GM18861 (cell line): Measurements from ENCODE around the gene ADORA2A.

Experiments
- ATAC-seq: cut with Tn5 transposase; IDR thresholded peaks from one replicate; pipeline ENCODE4 v1.9.1; 2021; ENCODE audit not compliant: unreplicated experiment

The ADORA2A gene

GRCh38 chr22:24431309-24432034 is 4.1 kb downstream of the ADORA2A start:
- ATAC-seq = no peak

GRCh38 chr22:24432059-24432853 is 4.9 kb downstream of the ADORA2A start:
- ATAC-seq = no peak

- ATAC-seq = no peak
Measured at GRCh38 chr22:24433001-24433827, 5.8 kb downstream of the ADORA2A start.

GRCh38 chr22:24433828-24434470 is 6.5 kb downstream of the ADORA2A start:
- peak; percentile 48 for ATAC-seq

GRCh38 chr22:24434471-24435322 is 7.3 kb downstream of the ADORA2A start:
- peak; percentile 42 for ATAC-seq

- no peak for ATAC-seq
Measured at GRCh38 chr22:24435323-24435645, 7.9 kb downstream of the ADORA2A start.

GRCh38 chr22:24435861-24436371 is 8.5 kb downstream of the ADORA2A start:
- ATAC-seq = no peak

GRCh38 chr22:24436553-24436952 is 9.2 kb downstream of the ADORA2A start:
- no peak for ATAC-seq

- ATAC-seq = no peak
Measured at GRCh38 chr22:24437091-24437490, 9.7 kb downstream of the ADORA2A start.

GRCh38 chr22:24437741-24438328 is 10.4 kb downstream of the ADORA2A start:
- no peak for ATAC-seq

- no peak for ATAC-seq
Measured at GRCh38 chr22:24440270-24440717, 12.9 kb downstream of the ADORA2A start.

- ATAC-seq = no peak
Measured at GRCh38 chr22:24440718-24441405, 13.5 kb downstream of the ADORA2A start.

- no peak for ATAC-seq
Measured at GRCh38 chr22:24441406-24442351, 14.3 kb downstream of the ADORA2A start.

GRCh38 chr22:24442352-24442744 is 14.9 kb downstream of the ADORA2A start:
- no peak for ATAC-seq

- ATAC-seq = no peak
Measured at GRCh38 chr22:24443668-24444067, 16.3 kb downstream of the ADORA2A start.

GRCh38 chr22:24444251-24444650 is 16.9 kb downstream of the ADORA2A start:
- ATAC-seq = no peak

GRCh38 chr22:24444729-24445466 is 17.5 kb downstream of the ADORA2A start:
- no peak for ATAC-seq
